ENCODE data around the gene INKA1. TPM values are rescaled to one million over a fixed set of nuclear protein-coding genes. Genes with fewer than 3 reads are reported as not detected.
"Not testable (repeated sequence)": the region's sequence is repeated elsewhere in the genome, so short reads cannot be mapped to it uniquely, and the experiment has no call there.

The INKA1 gene
- total RNA-seq, 4 donors from 2014 or later: 0.74 to 9.9 (median 2.4) TPM

GRCh38 chr3:49780080-49780974, 22.7 kb upstream of the INKA1 start:
- no peak for TF ChIP-seq CTCF (IDR thresholded peaks at IDR 0.05)
- no peak for ATAC-seq (ENCODE audit: low FRiP score)
- DNase-seq (ENCODE audit: low spot score): no peak

GRCh38 chr3:49780975-49781365, 22.1 kb upstream of the INKA1 start:
- not testable (repeated sequence) for ATAC-seq (ENCODE audit: low FRiP score); DNase-seq (ENCODE audit: low spot score)

GRCh38 chr3:49781415-49782199, 21.5 kb upstream of the INKA1 start:
- ATAC-seq (ENCODE audit: low FRiP score) (no peak), DNase-seq (ENCODE audit: low spot score) (no peak)
- no peak for TF ChIP-seq CTCF (IDR thresholded peaks at IDR 0.05)

- DNase-seq (ENCODE audit: low spot score); ATAC-seq (ENCODE audit: low FRiP score): not testable (repeated sequence)
Observed at GRCh38 chr3:49782277-49782676, 20.8 kb upstream of the INKA1 start.

- DNase-seq (ENCODE audit: low spot score) (no peak), ATAC-seq (ENCODE audit: low FRiP score) (peak; percentile 63)
- TF ChIP-seq CTCF (IDR thresholded peaks at IDR 0.05): no peak
Observed at GRCh38 chr3:49785565-49786356, 17.3 kb upstream of the INKA1 start.

GRCh38 chr3:49786357-49787181, 16.5 kb upstream of the INKA1 start, which contains the start of gene IP6K1:
Gene IP6K1, minus strand, starts transcription at chr3:49786542. Its CDS starts 38,502 bp downstream, at chr3:49748040.
- no peak for TF ChIP-seq CTCF (IDR thresholded peaks at IDR 0.05)
- ATAC-seq (ENCODE audit: low FRiP score): peak; percentile 99
- DNase-seq (ENCODE audit: low spot score): peak; percentile 100

- DNase-seq (ENCODE audit: low spot score) (no peak), ATAC-seq (ENCODE audit: low FRiP score) (no peak)
- no peak for TF ChIP-seq CTCF (IDR thresholded peaks at IDR 0.05)
Observed at GRCh38 chr3:49787182-49787464, 15.9 kb upstream of the INKA1 start.
